Smooth muscle cell (in vitro differentiated cells): ENCODE measurements around the gene GUCA1A. TPM values are rescaled to one million over a fixed set of nuclear protein-coding genes. Genes with fewer than 3 reads are reported as not detected.

Source experiments
- DNase-seq: peaks from one replicate; lab custom pipeline; 2025; ENCODE audit not compliant: unreplicated experiment; lab: John Stamatoyannopoulos, UW
- H2AFZ ChIP-seq: fragments of 200-600 bp; sonication (generic); 2 replicates; pipeline ENCODE4 v1.6.0; 2016; ENCODE audit warnings: antibody characterized with exemption, low read depth, mild to moderate bottlenecking
- H3F3A ChIP-seq: fragments of 200-600 bp; sonication (generic); 2 replicates; pipeline ENCODE4 v1.6.0; 2017; ENCODE audit warnings: antibody characterized with exemption, low read depth
- H3K27ac ChIP-seq: fragments of 200-600 bp; sonication (generic); 2 replicates; pipeline ENCODE4 v1.5.1; 2016; ENCODE audit warnings: low read depth, mild to moderate bottlenecking
- H3K27me3 ChIP-seq: fragments of 200-600 bp; sonication (generic); 2 replicates; pipeline ENCODE4 v1.6.1; 2016; ENCODE audit warnings: low read depth, mild to moderate bottlenecking
- H3K36me3 ChIP-seq: fragments of 200-600 bp; sonication (generic); 2 replicates; pipeline ENCODE4 v1.5.1; 2016; ENCODE audit warnings: low read depth
- H3K4me1 ChIP-seq: fragments of 200-600 bp; sonication (generic); 2 replicates; pipeline ENCODE4 v1.5.1; 2016; ENCODE audit warnings: low read depth
- H3K4me2 ChIP-seq: fragments of 200-600 bp; sonication (generic); 2 replicates; pipeline ENCODE4 v1.6.0; 2016; ENCODE audit warnings: mild to moderate bottlenecking
- H3K4me3 ChIP-seq: fragments of 200-600 bp; sonication (generic); 2 replicates; pipeline ENCODE4 v1.5.1; 2016; ENCODE audit warnings: mild to moderate bottlenecking
- H3K79me2 ChIP-seq: fragments of 200-600 bp; sonication (generic); 2 replicates; pipeline ENCODE4 v1.6.0; 2016; ENCODE audit warnings: low read depth, mild to moderate bottlenecking
- H3K9ac ChIP-seq: fragments of 200-600 bp; sonication (generic); 2 replicates; pipeline ENCODE4 v1.6.0; 2016; ENCODE audit warnings: low read depth
- H3K9me3 ChIP-seq: fragments of 200-600 bp; sonication (generic); replicated peaks from 2 replicates; pipeline ENCODE4 v1.5.1; 2016; ENCODE audit warnings: low read depth
- H4K20me1 ChIP-seq: fragments of 200-600 bp; sonication (generic); 2 replicates; pipeline ENCODE4 v1.6.0; 2016; ENCODE audit warnings: low read depth
- WGBS: methylation state at CpG from one replicate; pipeline ENCODE4 v1.1.7; 2016; ENCODE audit warnings: low lambda C conversion rate; 5-methylcytosine and 5-hydroxymethylcytosine counted together
- polyA plus RNA-seq: library from polyadenylated mRNA; unstranded; fragments of >200 nt; fragmentation: Nextera tagmentation; extraction: Ambion mirVana; gene quantifications from 2 replicates; pipeline ENCODE4 v1.2.1, GENCODE V29; 2016
- total RNA-seq: library from RNA; depleted of rRNA; stranded (reverse); fragments of >200 nt; gene quantifications from 2 replicates; pipeline ENCODE4 v1.2.3, GENCODE V29; 2014
- TF ChIP-seq, protein P1 (sequence below): fragments of 200-600 bp; sonication (generic); IDR thresholded peaks from 2 replicates; pipeline ENCODE4 v1.5.1; 2017; ENCODE audit warnings: borderline replicate concordance, mild to moderate bottlenecking, antibody characterized with exemption; ENCODE audit not compliant: insufficient read depth, poor library complexity, severe bottlenecking

Gene GUCA1A
- total and polyA plus RNA-seq, 2 experiments from 2014 or later, result 1.6 to 7.2 TPM

DNA sequence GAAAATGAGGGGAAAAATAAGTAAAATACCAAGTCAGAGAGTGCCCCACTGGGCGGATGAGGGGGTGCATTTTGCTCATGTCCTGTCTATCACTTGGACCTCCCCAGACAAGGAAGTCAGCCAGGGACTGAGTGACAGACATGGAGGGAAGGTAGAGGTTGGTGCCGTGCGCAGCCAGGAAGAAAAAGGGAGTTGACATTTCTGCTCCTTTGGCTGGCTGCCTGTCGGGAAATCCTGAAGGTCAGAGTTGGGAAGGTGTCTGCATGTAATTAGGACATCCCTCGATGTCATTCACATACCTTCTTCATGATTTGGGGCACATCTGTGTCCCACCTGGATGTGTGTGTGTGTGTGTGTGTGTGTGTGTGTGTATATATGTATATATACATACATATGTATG, 8.9 kb downstream of the GUCA1A start:
- H2AFZ ChIP-seq, result no peak overlapping the region

DNA sequence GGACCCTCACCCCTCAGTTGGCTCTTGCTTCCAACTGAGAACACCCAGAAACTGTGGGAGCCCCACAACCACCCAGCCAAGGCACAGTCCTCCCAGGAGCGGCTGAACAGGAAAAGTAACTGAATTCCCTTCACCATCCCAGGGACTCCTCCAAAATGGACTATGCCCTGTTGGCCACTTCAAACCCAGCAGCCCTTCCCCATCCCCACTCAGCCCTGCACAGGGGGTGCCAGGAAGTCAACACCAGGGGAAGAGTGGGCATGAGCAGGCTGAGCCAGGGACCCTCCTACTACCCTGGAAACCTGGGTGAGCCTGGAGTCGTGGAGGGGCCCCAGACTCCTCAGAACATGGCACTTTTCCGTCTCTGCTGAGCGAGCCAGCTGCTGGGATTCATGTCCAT, 11.3 kb downstream of the GUCA1A start:
- no peaks in the 10 kb centered on the region for H3K27me3 ChIP-seq
- no peaks in the 10 kb centered on the region for H4K20me1 ChIP-seq
- H3K9me3 ChIP-seq, result no peaks in the 10 kb centered on the region
- DNase-seq, result no peak
- TF ChIP-seq, protein P1, sequence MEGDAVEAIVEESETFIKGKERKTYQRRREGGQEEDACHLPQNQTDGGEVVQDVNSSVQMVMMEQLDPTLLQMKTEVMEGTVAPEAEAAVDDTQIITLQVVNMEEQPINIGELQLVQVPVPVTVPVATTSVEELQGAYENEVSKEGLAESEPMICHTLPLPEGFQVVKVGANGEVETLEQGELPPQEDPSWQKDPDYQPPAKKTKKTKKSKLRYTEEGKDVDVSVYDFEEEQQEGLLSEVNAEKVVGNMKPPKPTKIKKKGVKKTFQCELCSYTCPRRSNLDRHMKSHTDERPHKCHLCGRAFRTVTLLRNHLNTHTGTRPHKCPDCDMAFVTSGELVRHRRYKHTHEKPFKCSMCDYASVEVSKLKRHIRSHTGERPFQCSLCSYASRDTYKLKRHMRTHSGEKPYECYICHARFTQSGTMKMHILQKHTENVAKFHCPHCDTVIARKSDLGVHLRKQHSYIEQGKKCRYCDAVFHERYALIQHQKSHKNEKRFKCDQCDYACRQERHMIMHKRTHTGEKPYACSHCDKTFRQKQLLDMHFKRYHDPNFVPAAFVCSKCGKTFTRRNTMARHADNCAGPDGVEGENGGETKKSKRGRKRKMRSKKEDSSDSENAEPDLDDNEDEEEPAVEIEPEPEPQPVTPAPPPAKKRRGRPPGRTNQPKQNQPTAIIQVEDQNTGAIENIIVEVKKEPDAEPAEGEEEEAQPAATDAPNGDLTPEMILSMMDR, result no peak
- H3K4me1 ChIP-seq, result no peaks in the 10 kb centered on the region
- no peak overlapping the region for H3K27ac ChIP-seq
- no peaks in the 10 kb centered on the region for H3F3A ChIP-seq
- no peak overlapping the region for H3K9ac ChIP-seq
- H3K4me3 ChIP-seq, result no peak overlapping the region
- no peak overlapping the region for H3K4me2 ChIP-seq
- H3K36me3 ChIP-seq, result no peaks in the 10 kb centered on the region
- H3K79me2 ChIP-seq, result no peaks in the 10 kb centered on the region
- 91% methylated on average over 4 of the region's 4 CpGs for WGBS
- no peak overlapping the region for H2AFZ ChIP-seq

More for the DNA sequence above, 8.9 kb downstream of the GUCA1A start:
- H3F3A ChIP-seq, result no peaks in the 10 kb centered on the region
- H3K4me2 ChIP-seq, result no peak overlapping the region
- H3K27ac ChIP-seq, result no peak overlapping the region
- TF ChIP-seq, protein P1, result no peak
- no peaks in the 10 kb centered on the region for H3K9me3 ChIP-seq
- 86% methylated on average over 5 of the region's 5 CpGs for WGBS
- no peak overlapping the region for H3K4me3 ChIP-seq
- no peak overlapping the region for H3K9ac ChIP-seq
- no peaks in the 10 kb centered on the region for H3K27me3 ChIP-seq
- DNase-seq, result no peak
- H3K4me1 ChIP-seq, result no peaks in the 10 kb centered on the region
- H4K20me1 ChIP-seq, result no peaks in the 10 kb centered on the region
- no peaks in the 10 kb centered on the region for H3K79me2 ChIP-seq
- H3K36me3 ChIP-seq, result no peaks in the 10 kb centered on the region

DNA sequence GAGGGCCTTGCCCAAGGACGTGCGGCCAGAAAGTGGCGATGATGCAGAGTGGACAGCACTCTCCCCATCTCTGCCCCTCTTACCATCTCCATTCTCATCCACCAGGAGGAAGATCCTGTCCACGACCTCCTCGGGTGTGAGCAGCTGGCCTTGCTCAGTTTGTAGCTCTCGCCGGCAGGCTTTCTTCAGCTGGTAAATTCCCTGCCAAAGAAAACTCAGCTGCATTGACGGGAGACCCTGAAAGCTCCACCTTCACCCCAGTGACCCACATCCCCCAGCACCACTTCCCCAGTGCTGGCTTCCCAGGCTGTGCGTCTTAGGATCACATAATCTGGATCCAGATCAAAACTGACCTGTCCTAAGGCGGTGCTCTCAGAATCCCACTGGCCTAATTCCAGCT, 12.4 kb downstream of the GUCA1A start:
- WGBS, result 86% methylated on average over 10 of the region's 10 CpGs
- Histone ChIP-seq H3K4me1 (no peaks in the 10 kb centered on the region), H3F3A (no peaks in the 10 kb centered on the region), H2AFZ (no peak overlapping the region), H3K4me2 (no peak overlapping the region), H3K9ac (no peak overlapping the region), H3K27me3 (no peaks in the 10 kb centered on the region), H4K20me1 (no peaks in the 10 kb centered on the region), H3K4me3 (no peak overlapping the region), H3K27ac (no peak overlapping the region), H3K79me2 (no peaks in the 10 kb centered on the region), H3K36me3 (no peaks in the 10 kb centered on the region), H3K9me3 (no peaks in the 10 kb centered on the region)
- TF ChIP-seq, protein P1, result no peak
- DNase-seq, result no peak

DNA sequence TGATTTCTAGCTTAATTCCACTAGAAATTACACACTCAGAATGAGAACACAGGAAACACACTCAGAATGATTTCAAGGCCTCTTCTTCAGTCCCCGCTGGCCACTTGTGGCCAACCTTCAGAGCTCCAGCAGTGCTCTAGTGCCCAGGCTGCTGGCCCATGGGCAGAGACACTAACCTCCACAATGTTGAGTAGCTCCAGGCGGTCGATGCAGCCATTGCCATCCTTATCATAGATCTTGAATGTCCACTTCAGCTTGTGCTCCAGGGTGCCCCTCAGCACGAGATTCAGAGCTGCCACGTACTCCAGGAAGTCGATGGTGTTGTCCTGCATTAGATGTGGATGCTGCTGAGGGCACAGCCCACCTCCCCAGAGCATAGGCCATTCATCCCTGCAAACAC, 15.2 kb downstream of the GUCA1A start:
- no peaks in the 10 kb centered on the region for H4K20me1 ChIP-seq
- H3K9me3 ChIP-seq, result no peaks in the 10 kb centered on the region
- peaks cover 5% of the 10 kb centered on the region for H3K4me1 ChIP-seq
- H3K36me3 ChIP-seq, result no peaks in the 10 kb centered on the region
- H3K4me3 ChIP-seq, result no peak overlapping the region
- 90% methylated on average over 6 of the region's 6 CpGs for WGBS
- no peak overlapping the region for H2AFZ ChIP-seq
- no peak overlapping the region for H3K27ac ChIP-seq
- no peaks in the 10 kb centered on the region for H3F3A ChIP-seq
- no peak overlapping the region for H3K9ac ChIP-seq
- no peak for DNase-seq
- no peaks in the 10 kb centered on the region for H3K27me3 ChIP-seq
- H3K4me2 ChIP-seq, result no peak overlapping the region
- TF ChIP-seq, protein P1, result no peak
- no peaks in the 10 kb centered on the region for H3K79me2 ChIP-seq
